Measurements from ENCODE around the gene ST8SIA1. TPM values are rescaled to one million over a fixed set of nuclear protein-coding genes. Genes with fewer than 3 reads are reported as not detected.

ST8SIA1 gene
- total RNA-seq, 1 donor from 2014 or later: 8.5 TPM

DNA sequence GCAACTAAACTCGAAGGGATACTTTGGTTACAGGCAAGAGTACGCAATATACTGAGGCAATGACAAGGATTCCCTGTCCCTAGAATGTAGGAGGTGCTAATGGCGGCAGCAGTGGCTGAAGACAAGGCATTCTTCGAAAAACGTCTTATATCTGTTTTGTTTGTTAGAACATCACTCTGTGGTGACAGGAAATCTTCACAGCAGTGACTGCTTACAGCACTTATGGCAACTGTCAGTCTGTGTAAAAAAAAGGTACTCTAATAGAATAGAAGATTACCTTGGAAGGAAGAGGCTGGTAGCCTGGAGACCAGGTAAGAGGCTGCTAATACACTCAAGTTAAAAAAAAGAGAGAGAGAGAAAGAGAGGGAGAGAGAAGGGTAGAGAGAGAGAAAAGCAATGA, 131.7 kb downstream of the ST8SIA1 start:
- Histone ChIP-seq H3K4me3 (no peak overlapping the region), H3K27ac (no peak overlapping the region), H3K9me3 (no peaks in the 10 kb centered on the region), H3K27me3 (no peaks in the 10 kb centered on the region), H3K4me1 (no peaks in the 10 kb centered on the region), H3K36me3 (no peaks in the 10 kb centered on the region)
- no peak for DNase-seq
- ATAC-seq: no peak
- intact Hi-C loops (cut with DNase I): no loop called here
- TF ChIP-seq, protein P1, sequence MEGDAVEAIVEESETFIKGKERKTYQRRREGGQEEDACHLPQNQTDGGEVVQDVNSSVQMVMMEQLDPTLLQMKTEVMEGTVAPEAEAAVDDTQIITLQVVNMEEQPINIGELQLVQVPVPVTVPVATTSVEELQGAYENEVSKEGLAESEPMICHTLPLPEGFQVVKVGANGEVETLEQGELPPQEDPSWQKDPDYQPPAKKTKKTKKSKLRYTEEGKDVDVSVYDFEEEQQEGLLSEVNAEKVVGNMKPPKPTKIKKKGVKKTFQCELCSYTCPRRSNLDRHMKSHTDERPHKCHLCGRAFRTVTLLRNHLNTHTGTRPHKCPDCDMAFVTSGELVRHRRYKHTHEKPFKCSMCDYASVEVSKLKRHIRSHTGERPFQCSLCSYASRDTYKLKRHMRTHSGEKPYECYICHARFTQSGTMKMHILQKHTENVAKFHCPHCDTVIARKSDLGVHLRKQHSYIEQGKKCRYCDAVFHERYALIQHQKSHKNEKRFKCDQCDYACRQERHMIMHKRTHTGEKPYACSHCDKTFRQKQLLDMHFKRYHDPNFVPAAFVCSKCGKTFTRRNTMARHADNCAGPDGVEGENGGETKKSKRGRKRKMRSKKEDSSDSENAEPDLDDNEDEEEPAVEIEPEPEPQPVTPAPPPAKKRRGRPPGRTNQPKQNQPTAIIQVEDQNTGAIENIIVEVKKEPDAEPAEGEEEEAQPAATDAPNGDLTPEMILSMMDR (IDR thresholded peaks at IDR 0.05): no peak

DNA sequence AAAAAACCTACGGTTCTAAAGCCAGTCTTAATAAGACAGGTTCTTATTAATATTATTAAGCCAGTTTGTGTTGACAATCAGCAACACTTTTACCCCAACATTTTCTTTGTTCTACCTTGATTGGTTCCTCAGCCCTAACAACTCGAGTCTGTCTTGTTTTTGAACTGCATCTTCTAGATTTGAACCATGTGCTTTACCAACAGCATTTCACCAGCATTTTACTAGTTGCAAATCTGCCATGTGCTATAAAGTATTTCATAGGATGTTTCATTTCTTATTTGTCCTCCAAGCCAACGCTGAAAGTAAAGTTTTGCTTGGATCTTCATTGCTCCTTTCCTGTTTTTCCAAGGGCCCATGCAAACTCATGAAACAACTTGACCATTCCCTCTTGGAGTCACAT, 133.4 kb downstream of the ST8SIA1 start:
- H3K36me3 ChIP-seq: no peaks in the 10 kb centered on the region
- H3K4me3 ChIP-seq: no peak overlapping the region
- no peak for DNase-seq
- H3K4me1 ChIP-seq: no peaks in the 10 kb centered on the region
- TF ChIP-seq, protein P1 (IDR thresholded peaks at IDR 0.05): no peak
- no peaks in the 10 kb centered on the region for H3K27me3 ChIP-seq
- ATAC-seq: no peak
- H3K27ac ChIP-seq: no peak overlapping the region
- intact Hi-C loops (cut with DNase I): no loop called here
- no peaks in the 10 kb centered on the region for H3K9me3 ChIP-seq

DNA sequence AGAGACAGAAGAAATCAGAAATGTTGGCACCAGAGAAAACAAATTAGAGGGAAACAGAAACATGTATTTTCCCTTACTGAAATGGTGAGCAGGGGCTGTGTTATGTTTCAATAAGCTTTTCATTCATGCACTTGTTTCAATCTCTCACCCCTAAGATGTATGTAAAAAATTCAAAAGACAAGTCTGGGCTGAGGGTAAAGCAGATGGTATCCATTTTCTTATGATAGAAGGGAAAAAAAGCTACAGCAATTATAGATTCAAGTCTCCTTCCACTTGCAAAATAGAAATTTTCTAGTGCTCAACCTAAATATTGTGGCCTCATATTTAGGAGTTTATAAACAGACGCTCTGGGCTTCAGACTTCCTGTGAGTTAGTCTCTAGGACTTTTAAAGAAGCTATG, 138.3 kb downstream of the ST8SIA1 start:
- Histone ChIP-seq H3K36me3 (no peaks in the 10 kb centered on the region), H3K4me3 (no peak overlapping the region), H3K9me3 (no peaks in the 10 kb centered on the region), H3K27me3 (no peaks in the 10 kb centered on the region), H3K27ac (no peak overlapping the region), H3K4me1 (no peaks in the 10 kb centered on the region)
- intact Hi-C loops (cut with DNase I): no loop called here
- ATAC-seq (no peak), DNase-seq (no peak)
- TF ChIP-seq, protein P1 (IDR thresholded peaks at IDR 0.05): no peak

DNA sequence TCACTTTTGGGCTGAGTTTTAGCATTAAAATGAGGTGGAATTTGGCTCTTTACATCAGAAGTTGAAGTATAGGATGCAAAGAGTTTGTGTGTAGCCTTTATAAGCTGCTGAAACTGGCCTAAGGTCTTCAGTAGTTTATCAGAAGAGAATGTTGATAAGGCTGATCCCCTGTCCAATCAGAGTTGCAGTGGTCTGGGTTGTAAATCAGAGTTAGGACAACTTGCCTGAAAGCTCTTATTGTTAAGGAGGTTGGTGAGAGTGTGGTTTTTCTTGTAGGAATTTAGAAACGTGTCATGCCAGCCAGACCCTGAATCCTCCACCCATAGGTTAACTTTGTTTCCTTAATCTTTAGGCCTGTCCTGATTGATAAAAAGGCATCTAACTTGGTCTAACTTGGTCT, 143.5 kb downstream of the ST8SIA1 start:
- TF ChIP-seq, protein P1 (IDR thresholded peaks at IDR 0.05): no peak
- no peak for DNase-seq
- no peak overlapping the region for H3K4me3 ChIP-seq
- intact Hi-C loops (cut with DNase I): no loop called here
- ATAC-seq: no peak
- no peaks in the 10 kb centered on the region for H3K36me3 ChIP-seq
- H3K27me3 ChIP-seq: no peaks in the 10 kb centered on the region
- no peaks in the 10 kb centered on the region for H3K9me3 ChIP-seq
- H3K4me1 ChIP-seq: no peaks in the 10 kb centered on the region
- H3K27ac ChIP-seq: no peak overlapping the region

DNA sequence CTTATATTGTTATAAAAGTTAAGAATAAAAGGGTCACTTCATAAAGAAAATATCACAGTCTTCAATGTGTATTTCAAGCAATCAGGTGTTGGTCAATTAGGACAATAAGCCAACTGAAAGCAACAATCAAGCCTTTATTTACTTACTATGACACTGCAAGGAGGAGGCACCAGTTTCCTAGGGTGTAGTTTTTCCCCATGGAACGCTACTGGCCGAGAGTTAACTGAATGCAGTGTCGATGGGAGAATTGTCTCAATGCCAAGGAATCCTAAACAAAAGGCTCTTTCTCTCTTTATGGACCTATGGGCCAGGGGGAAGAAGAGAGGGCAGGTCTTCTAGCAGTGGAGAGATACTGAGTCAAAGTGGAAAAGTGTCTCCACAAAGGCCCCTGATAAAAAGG, 146.1 kb downstream of the ST8SIA1 start:
- H3K4me3 ChIP-seq: no peak overlapping the region
- TF ChIP-seq, protein P1 (IDR thresholded peaks at IDR 0.05): no peak
- intact Hi-C loops (cut with DNase I): no loop called here
- no peaks in the 10 kb centered on the region for H3K9me3 ChIP-seq
- no peak for ATAC-seq
- no peaks in the 10 kb centered on the region for H3K36me3 ChIP-seq
- H3K4me1 ChIP-seq: no peaks in the 10 kb centered on the region
- no peaks in the 10 kb centered on the region for H3K27me3 ChIP-seq
- DNase-seq: no peak
- no peak overlapping the region for H3K27ac ChIP-seq

DNA sequence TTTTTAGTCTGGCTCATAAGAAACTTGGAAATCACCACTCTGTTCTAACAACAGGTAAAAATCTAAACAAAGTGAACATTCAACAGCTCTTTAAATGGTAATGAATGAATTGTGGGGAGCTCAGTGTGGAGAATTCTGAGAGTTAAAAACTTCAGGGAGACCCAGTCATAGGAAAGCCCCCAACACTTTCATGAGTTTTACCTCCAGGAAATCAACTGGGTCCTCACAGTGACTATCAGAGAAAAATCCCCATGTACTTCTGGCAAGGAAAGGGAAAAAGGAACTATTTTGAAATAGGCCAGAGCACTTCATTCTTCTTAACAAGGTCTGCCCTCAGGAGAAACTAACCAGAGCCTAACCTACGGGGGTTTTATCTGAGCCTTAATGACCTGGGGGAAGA, 153.8 kb downstream of the ST8SIA1 start:
- ATAC-seq (no peak), DNase-seq (no peak)
- no peak overlapping the region for H3K27ac ChIP-seq
- H3K4me3 ChIP-seq: no peak overlapping the region
- no peaks in the 10 kb centered on the region for H3K9me3 ChIP-seq
- H3K4me1 ChIP-seq: no peaks in the 10 kb centered on the region
- no peaks in the 10 kb centered on the region for H3K27me3 ChIP-seq
- TF ChIP-seq, protein P1 (IDR thresholded peaks at IDR 0.05): no peak
- H3K36me3 ChIP-seq: no peaks in the 10 kb centered on the region
- intact Hi-C loops (cut with DNase I): no loop called here

Data from upper lobe of right lung (tissue), 1 donor.